Common myeloid progenitor, CD34-positive (primary cell): Measurements from ENCODE around the gene AGAP1.
A peak's percentile ranks its signal among the peaks of the same experiment; 100 is the strongest.

Experiments
- CTCF ChIA-PET: fragments of 350-600 bp; sonication (Branson Sonifier 250); formaldehyde crosslinking; loops from one replicate; lab custom pipeline; 2021; ENCODE audit warnings: antibody characterized with exemption; lab: Charles Lee
- POLR2A ChIA-PET: fragments of 350-600 bp; sonication (Branson Sonifier 250); formaldehyde crosslinking; loops from one replicate; lab custom pipeline; 2021; ENCODE audit warnings: antibody characterized with exemption; lab: Charles Lee
- DNase-seq, 3 donors: peaks; one replicate each; pipeline versions ENCODE4 v3.0.0 to v3.0.0-alpha.2; 2013
- H3K27ac ChIP-seq, 2 experiments: 1 replicate in 1 of 2; 2 replicates in 1 of 2; pipeline ENCODE4 v1.7.0; 2013; ENCODE audit warnings: inconsistent platforms in 2 of 2, low read length in 2 of 2, mild to moderate bottlenecking in 2 of 2, low read depth in 1 of 2, moderate library complexity in 1 of 2; ENCODE audit not compliant: severe bottlenecking in 2 of 2, insufficient read depth in 1 of 2, poor library complexity in 1 of 2
- H3K27me3 ChIP-seq, 5 experiments: replicated peaks in 2 of 5; 1 replicate in 3 of 5; 2 replicates in 2 of 5; pipeline versions ENCODE4 v1.6.1 to v1.7.0; 2013; ENCODE audit warnings: low read length in 4 of 5, mild to moderate bottlenecking in 2 of 5, moderate library complexity in 2 of 5, inconsistent platforms in 1 of 5; ENCODE audit not compliant: insufficient read depth in 5 of 5, control insufficient read depth in 4 of 5
- H3K36me3 ChIP-seq, 4 experiments: 1 replicate in 2 of 4; 2 replicates in 2 of 4; pipeline versions ENCODE4 v1.6.1 to v1.7.0; 2013; ENCODE audit warnings: low read length in 3 of 4, control low read depth in 1 of 4, mild to moderate bottlenecking in 1 of 4; ENCODE audit not compliant: control insufficient read depth in 4 of 4, insufficient read depth in 4 of 4
- H3K4me1 ChIP-seq, 4 experiments: 1 replicate in 3 of 4; 2 replicates in 1 of 4; pipeline versions ENCODE4 v1.6.1 to v1.7.1; 2013; ENCODE audit warnings: low read length in 3 of 4, mild to moderate bottlenecking in 3 of 4, control low read depth in 1 of 4, inconsistent platforms in 1 of 4, moderate library complexity in 1 of 4; ENCODE audit not compliant: control insufficient read depth in 4 of 4, insufficient read depth in 4 of 4; ENCODE audit errors: control extremely low read depth in 1 of 4
- H3K4me3 ChIP-seq, 7 experiments: 1 replicate in 4 of 7; 2 replicates in 3 of 7; pipeline versions ENCODE4 v1.5.1 to v1.7.0; 2013; ENCODE audit warnings: mild to moderate bottlenecking in 7 of 7, low read length in 6 of 7, moderate library complexity in 6 of 7, inconsistent platforms in 2 of 7, low read depth in 2 of 7, control low read depth in 1 of 7; ENCODE audit not compliant: insufficient read depth in 4 of 7, control insufficient read depth in 1 of 7; ENCODE audit errors: extremely low read depth in 1 of 7
- H3K9me3 ChIP-seq, 5 experiments: 1 replicate in 4 of 5; 2 replicates in 1 of 5; pipeline versions ENCODE4 v1.6.1 to v1.7.1; 2013; ENCODE audit warnings: low read length in 4 of 5, mild to moderate bottlenecking in 2 of 5, inconsistent platforms in 1 of 5, low read depth in 1 of 5, moderate library complexity in 1 of 5; ENCODE audit not compliant: control insufficient read depth in 4 of 5, insufficient read depth in 2 of 5; ENCODE audit errors: control extremely low read depth in 1 of 5
- WGBS: methylation state at CpG from one replicate; pipeline ENCODE4 v1.1.5; 2013; ENCODE audit not compliant: insufficient coverage; 5-methylcytosine and 5-hydroxymethylcytosine counted together

Gene AGAP1

GRCh38 chr2:235951982-235952381 is 458.1 kb downstream of the AGAP1 start:
- POLR2A ChIA-PET, result no interaction called here
- Histone ChIP-seq H3K27me3 (peaks cover 0 to 55% (median 18%) of the 10 kb centered on the region in 5 experiments), H3K4me3 (no peak overlapping the region), H3K4me1 (peaks cover 0 to 12% (median 1%) of the 10 kb centered on the region in 4 experiments), H3K27ac (no peak overlapping the region), H3K36me3 (no peaks in the 10 kb centered on the region), H3K9me3 (no peaks in the 10 kb centered on the region)
- CTCF ChIA-PET, result no interaction called here
- DNase-seq, result peak; percentile 28 to 75 (median 72)
- WGBS, result 0% methylated on average over 1 of the region's 2 CpGs

DNA sequence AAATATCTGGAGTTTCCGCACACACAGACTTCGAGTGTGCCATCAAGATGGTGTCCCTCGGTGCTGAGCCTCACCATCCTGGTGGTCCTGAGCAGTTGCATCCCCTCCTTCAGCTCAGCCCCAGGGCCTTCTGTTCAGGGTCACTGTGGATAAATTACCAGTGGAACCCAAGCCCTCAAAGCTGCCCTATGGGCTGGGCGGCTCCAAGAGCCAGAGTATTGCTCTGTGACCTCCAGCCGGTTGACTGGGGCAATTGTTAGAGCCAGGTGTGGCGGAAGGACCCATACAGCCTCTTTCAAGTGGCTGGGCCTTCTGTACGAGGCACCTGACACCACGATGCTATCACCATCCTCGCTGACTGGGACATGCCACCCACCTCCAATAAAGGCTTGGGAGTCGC is 458.9 kb downstream of the AGAP1 start:
- POLR2A ChIA-PET, result no interaction called here
- 96% methylated on average over 10 of the region's 10 CpGs for WGBS
- H3K27ac ChIP-seq, result no peak overlapping the region

GRCh38 chr2:235954281-235954680 is 460.4 kb downstream of the AGAP1 start:
- ChIA-PET CTCF (no interaction called here), POLR2A (no interaction called here)
- H3K27me3 ChIP-seq, result peaks cover 0 to 50% (median 18%) of the 10 kb centered on the region in 5 experiments
- 97% methylated on average over 5 of the region's 10 CpGs for WGBS
- peaks cover 0 to 12% (median 1%) of the 10 kb centered on the region in 4 experiments for H3K4me1 ChIP-seq
- no peak for DNase-seq
- H3K9me3 ChIP-seq, result no peaks in the 10 kb centered on the region
- H3K36me3 ChIP-seq, result no peaks in the 10 kb centered on the region
- H3K4me3 ChIP-seq, result no peak overlapping the region
- H3K27ac ChIP-seq, result no peak overlapping the region

More for the DNA sequence above, 458.9 kb downstream of the AGAP1 start:
- DNase-seq, result no peak
- CTCF ChIA-PET, result no interaction called here
- H3K36me3 ChIP-seq, result no peaks in the 10 kb centered on the region
- no peaks in the 10 kb centered on the region for H3K9me3 ChIP-seq
- H3K27me3 ChIP-seq, result peaks cover 0 to 55% (median 18%) of the 10 kb centered on the region in 5 experiments
- peaks cover 0 to 12% (median 1%) of the 10 kb centered on the region in 4 experiments for H3K4me1 ChIP-seq
- no peak overlapping the region for H3K4me3 ChIP-seq

- H3K4me1 ChIP-seq, result peaks cover 0 to 12% (median 1%) of the 10 kb centered on the region in 4 experiments
- H3K27ac ChIP-seq, result no peak overlapping the region
- H3K4me3 ChIP-seq, result no peak overlapping the region
- peaks cover 0 to 43% (median 13%) of the 10 kb centered on the region in 5 experiments for H3K27me3 ChIP-seq
- WGBS, result 95% methylated on average over 12 of the region's 13 CpGs
- no peak for DNase-seq
- no peaks in the 10 kb centered on the region for H3K9me3 ChIP-seq
- no peaks in the 10 kb centered on the region for H3K36me3 ChIP-seq
- POLR2A ChIA-PET, result no interaction called here
- CTCF ChIA-PET, result no interaction called here
Observed at GRCh38 chr2:235954888-235955480, 461.1 kb downstream of the AGAP1 start.

- H3K27me3 ChIP-seq, result peaks cover 0 to 36% (median 7%) of the 10 kb centered on the region in 5 experiments
- H3K4me1 ChIP-seq, result peaks cover 0 to 12% (median 1%) of the 10 kb centered on the region in 4 experiments
- ChIA-PET POLR2A (no interaction called here), CTCF (no interaction called here)
- DNase-seq, result no peak
- H3K27ac ChIP-seq, result no peak overlapping the region
- 96% methylated on average over 3 of the region's 4 CpGs for WGBS
- no peaks in the 10 kb centered on the region for H3K9me3 ChIP-seq
- no peak overlapping the region for H3K4me3 ChIP-seq
- no peaks in the 10 kb centered on the region for H3K36me3 ChIP-seq
Observed at GRCh38 chr2:235955664-235956063, 461.8 kb downstream of the AGAP1 start.

GRCh38 chr2:235956281-235956970 is 462.6 kb downstream of the AGAP1 start:
- 96% methylated on average over 7 of the region's 8 CpGs for WGBS
- H3K27ac ChIP-seq, result no peak overlapping the region
- CTCF ChIA-PET, result no interaction called here
- peaks cover 0 to 12% (median 1%) of the 10 kb centered on the region in 4 experiments for H3K4me1 ChIP-seq
- H3K9me3 ChIP-seq, result no peaks in the 10 kb centered on the region
- no peak overlapping the region for H3K4me3 ChIP-seq
- H3K27me3 ChIP-seq, result peaks cover 0 to 29% (median 9%) of the 10 kb centered on the region in 5 experiments
- DNase-seq, result no peak
- no peaks in the 10 kb centered on the region for H3K36me3 ChIP-seq
- POLR2A ChIA-PET, result no interaction called here

DNA sequence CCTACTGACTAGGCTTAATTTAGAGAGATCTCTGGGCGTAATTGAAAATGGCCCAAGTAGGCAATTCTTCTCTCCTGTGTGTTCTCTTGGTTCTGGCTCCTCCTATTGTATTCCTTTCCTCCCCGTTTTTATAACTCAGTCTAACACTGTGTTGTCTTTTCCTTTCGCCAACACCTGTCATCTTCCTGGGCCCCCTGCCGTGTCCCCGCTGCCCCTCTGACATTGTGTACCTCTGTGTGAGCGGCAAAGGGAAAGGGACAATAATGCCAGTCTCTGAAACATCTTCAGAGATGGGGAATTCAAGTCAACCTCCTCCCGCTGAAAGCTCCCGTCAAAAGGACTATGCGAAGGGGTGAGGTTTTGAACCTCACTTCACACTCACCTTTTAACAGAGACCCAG is 463.4 kb downstream of the AGAP1 start:
- 97% methylated on average over 9 of the region's 9 CpGs for WGBS
- no peak for DNase-seq

More for the DNA sequence above, 463.4 kb downstream of the AGAP1 start:
- ChIA-PET POLR2A (no interaction called here), CTCF (no interaction called here)
- H3K4me3 ChIP-seq, result no peak overlapping the region
- no peaks in the 10 kb centered on the region for H3K9me3 ChIP-seq
- H3K27ac ChIP-seq, result no peak overlapping the region
- peaks cover 0 to 25% (median 9%) of the 10 kb centered on the region in 5 experiments for H3K27me3 ChIP-seq
- H3K4me1 ChIP-seq, result peaks cover 0 to 4% (median 0%) of the 10 kb centered on the region in 4 experiments
- no peaks in the 10 kb centered on the region for H3K36me3 ChIP-seq
